DOHH2 (cell line): ENCODE measurements around the gene RASA2.
"Not testable (repeated sequence)": the region's sequence is repeated elsewhere in the genome, so short reads cannot be mapped to it uniquely, and the experiment has no call there.

Experiments used
- H3F3A ChIP-seq: fragments of 200-600 bp; sonication (generic), shearing (Covaris generic); 2 replicates; pipeline ENCODE4 v1.6.0; 2016; ENCODE audit warnings: antibody characterized with exemption, mild to moderate bottlenecking; ENCODE audit not compliant: control insufficient read depth, insufficient read depth
- H3K27ac ChIP-seq: fragments of 200-600 bp; sonication (generic); 2 replicates; pipeline ENCODE4 v1.5.1; 2014; ENCODE audit warnings: low read depth, mild to moderate bottlenecking, low read length, moderate library complexity
- H3K27me3 ChIP-seq: fragments of 200-600 bp; sonication (generic); 2 replicates; pipeline ENCODE4 v1.6.1; 2014; ENCODE audit warnings: mild to moderate bottlenecking, low read length, mixed read lengths; ENCODE audit not compliant: control insufficient read depth
- H3K36me3 ChIP-seq: fragments of 200-600 bp; sonication (generic); 2 replicates; pipeline ENCODE4 v1.6.1; 2014; ENCODE audit warnings: mild to moderate bottlenecking, low read length, moderate library complexity, mixed read lengths; ENCODE audit not compliant: control insufficient read depth
- H3K4me1 ChIP-seq: fragments of 200-600 bp; sonication (generic); 2 replicates; pipeline ENCODE4 v1.6.1; 2014; ENCODE audit warnings: mild to moderate bottlenecking, low read length, mixed read lengths; ENCODE audit not compliant: control insufficient read depth
- H3K4me2 ChIP-seq: fragments of 200-600 bp; sonication (generic); 2 replicates; pipeline ENCODE4 v1.6.0; 2014; ENCODE audit warnings: mild to moderate bottlenecking, low read length, moderate library complexity
- H3K4me3 ChIP-seq: fragments of 200-600 bp; sonication (generic); 2 replicates; pipeline ENCODE4 v1.5.1; 2014; ENCODE audit warnings: mild to moderate bottlenecking, low read length, mixed read lengths
- H3K79me2 ChIP-seq: fragments of 200-600 bp; sonication (generic); 2 replicates; pipeline ENCODE4 v1.6.1; 2014; ENCODE audit warnings: mild to moderate bottlenecking, low read length, mixed read lengths; ENCODE audit not compliant: control insufficient read depth
- H3K9me2 ChIP-seq: fragments of 200-600 bp; sonication (generic); replicated peaks from 2 replicates; pipeline ENCODE4 v1.6.1; 2014; ENCODE audit warnings: mild to moderate bottlenecking, low read length, mixed read lengths; ENCODE audit not compliant: control insufficient read depth
- H3K9me3 ChIP-seq: fragments of 200-600 bp; sonication (generic); 2 replicates; pipeline ENCODE4 v1.6.1; 2014; ENCODE audit warnings: antibody characterized with exemption, low read length, mixed read lengths; ENCODE audit not compliant: control insufficient read depth, insufficient read depth
- H4K20me1 ChIP-seq: fragments of 200-600 bp; sonication (generic); 2 replicates; pipeline ENCODE4 v1.6.0; 2014; ENCODE audit warnings: low read depth, mild to moderate bottlenecking, antibody characterized with exemption, low read length, moderate library complexity; ENCODE audit not compliant: control insufficient read depth, insufficient read depth
- CTCF ChIP-seq: fragments of 200-600 bp; sonication (generic); IDR thresholded peaks from one replicate; pipeline ENCODE4 v1.5.1; 2014; ENCODE audit warnings: antibody characterized with exemption, mild to moderate bottlenecking, low read depth, low read length; ENCODE audit not compliant: poor library complexity, severe bottlenecking
- EZH2phosphoT487 ChIP-seq: fragments of 200-600 bp; sonication (generic); IDR thresholded peaks from 2 replicates; pipeline ENCODE4 v1.6.1; 2017; ENCODE audit warnings: borderline replicate concordance, mild to moderate bottlenecking, antibody characterized with exemption, low read length, moderate library complexity, mixed read lengths

The RASA2 gene

GRCh38 chr3:141529717-141530414 is 43.0 kb downstream of the RASA2 start:
- TF ChIP-seq CTCF (no peak), EZH2phosphoT487 (no peak)
- H3K27ac ChIP-seq: no peak overlapping the region
- no peaks in the 10 kb centered on the region for H3K9me2 ChIP-seq
- no peak overlapping the region for H3K4me3 ChIP-seq
- H3F3A ChIP-seq: no peaks in the 10 kb centered on the region
- no peaks in the 10 kb centered on the region for H3K27me3 ChIP-seq
- H3K9me3 ChIP-seq: no peaks in the 10 kb centered on the region
- H3K4me2 ChIP-seq: no peak overlapping the region
- no peaks in the 10 kb centered on the region for H3K79me2 ChIP-seq
- peaks cover 38% of the 10 kb centered on the region for H3K4me1 ChIP-seq
- no peaks in the 10 kb centered on the region for H4K20me1 ChIP-seq
- peaks cover 39% of the 10 kb centered on the region for H3K36me3 ChIP-seq

GRCh38 chr3:141530415-141530768 is 43.6 kb downstream of the RASA2 start:
- H3K27ac ChIP-seq: no peak overlapping the region

GRCh38 chr3:141532609-141533008 is 45.8 kb downstream of the RASA2 start:
- Histone ChIP-seq H3K9me2 (no peaks in the 10 kb centered on the region), H3K36me3 (peaks cover 44% of the 10 kb centered on the region)
- TF ChIP-seq CTCF (no peak), EZH2phosphoT487 (no peak)

More at GRCh38 chr3:141530415-141530768, 43.6 kb downstream of the RASA2 start:
- Histone ChIP-seq H3K4me2 (no peak overlapping the region), H3K4me1 (peaks cover 33% of the 10 kb centered on the region), H3K9me2 (no peaks in the 10 kb centered on the region), H3K79me2 (no peaks in the 10 kb centered on the region), H3K4me3 (no peak overlapping the region), H3K9me3 (no peaks in the 10 kb centered on the region), H3F3A (no peaks in the 10 kb centered on the region), H3K36me3 (peaks cover 42% of the 10 kb centered on the region), H4K20me1 (no peaks in the 10 kb centered on the region), H3K27me3 (no peaks in the 10 kb centered on the region)
- TF ChIP-seq EZH2phosphoT487 (no peak), CTCF (no peak)

GRCh38 chr3:141536017-141536416 is 49.2 kb downstream of the RASA2 start:
- H3K9me3 ChIP-seq, H3F3A ChIP-seq, H3K4me2 ChIP-seq, H3K4me1 ChIP-seq, H3K4me3 ChIP-seq, H3K79me2 ChIP-seq, H3K27ac ChIP-seq, H4K20me1 ChIP-seq, H3K27me3 ChIP-seq, H3K9me2 ChIP-seq: not testable (repeated sequence)
- H3K36me3 ChIP-seq: peaks cover 38% of the 10 kb centered on the region

More at GRCh38 chr3:141532609-141533008, 45.8 kb downstream of the RASA2 start:
- Histone ChIP-seq H3K4me3 (no peak overlapping the region), H3F3A (no peaks in the 10 kb centered on the region), H3K4me1 (peaks cover 29% of the 10 kb centered on the region), H4K20me1 (no peaks in the 10 kb centered on the region), H3K4me2 (no peak overlapping the region), H3K27ac (no peak overlapping the region), H3K79me2 (no peaks in the 10 kb centered on the region), H3K9me3 (no peaks in the 10 kb centered on the region), H3K27me3 (no peaks in the 10 kb centered on the region)
